Spleen (tissue), 11 donors: ENCODE measurements around the gene MLF2. TPM values are rescaled to one million over a fixed set of nuclear protein-coding genes. Genes with fewer than 3 reads are reported as not detected.
A peak's percentile ranks its signal among the peaks of the same experiment; 100 is the strongest.

Experiments
- DNase-seq: peaks from one replicate; pipeline ENCODE4 v3.0.0-alpha.2; 2020
- H3K27ac ChIP-seq, 8 donors: fragments of 200-600 bp; sonication (generic) in 7 of 8; 1 replicate in 4 of 8; 2 replicates in 4 of 8; pipeline versions ENCODE4 v1.5.0 to v1.8.0; 2016 to 2021; ENCODE audit warnings: inconsistent platforms in 4 of 8, mild to moderate bottlenecking in 4 of 8, moderate library complexity in 1 of 8
- H3K27me3 ChIP-seq, 7 donors: fragments of 200-600 bp; sonication (generic) in 6 of 7; replicated peaks in 1 of 7; 1 replicate in 4 of 7; 2 replicates in 3 of 7; pipeline versions ENCODE4 v1.5.0 to v1.8.0; 2016 to 2021; ENCODE audit warnings: inconsistent platforms in 3 of 7, mild to moderate bottlenecking in 1 of 7
- H3K36me3 ChIP-seq, 6 donors: fragments of 200-600 bp; sonication (generic) in 5 of 6; 1 replicate in 4 of 6; 2 replicates in 2 of 6; pipeline versions ENCODE4 v1.5.0 to v1.8.0; 2016 to 2021; ENCODE audit warnings: inconsistent platforms in 2 of 6
- H3K4me1 ChIP-seq, 6 donors: fragments of 200-600 bp; sonication (generic) in 5 of 6; 1 replicate in 3 of 6; 2 replicates in 3 of 6; pipeline versions ENCODE4 v1.5.0 to v1.8.0; 2016 to 2021; ENCODE audit warnings: inconsistent platforms in 3 of 6
- H3K4me3 ChIP-seq, 8 donors: fragments of 200-600 bp; sonication (generic) in 7 of 8; 1 replicate in 4 of 8; 2 replicates in 4 of 8; pipeline versions ENCODE4 v1.5.0 to v1.8.0; 2016 to 2021; ENCODE audit warnings: inconsistent platforms in 4 of 8, mild to moderate bottlenecking in 4 of 8, moderate library complexity in 2 of 8
- H3K9me3 ChIP-seq, 8 donors: fragments of 200-600 bp; sonication (generic) in 7 of 8; 1 replicate in 4 of 8; 2 replicates in 4 of 8; pipeline versions ENCODE4 v1.5.0 to v1.8.0; 2016 to 2021; ENCODE audit warnings: inconsistent platforms in 4 of 8
- POLR2A ChIP-seq, 3 donors: fragments of 450-650 bp; IDR thresholded peaks; one replicate each; pipeline ENCODE4 v1.5.1; 2017; ENCODE audit warnings: antibody characterized with exemption in 3 of 3, mild to moderate bottlenecking in 1 of 3
- POLR2AphosphoS5 ChIP-seq, 3 donors: sonication (generic); formaldehyde crosslinking; IDR thresholded peaks; one replicate each; pipeline ENCODE4 v1.5.1; 2017; ENCODE audit warnings: antibody characterized with exemption in 3 of 3
- WGBS, 5 donors: extraction: QIAGEN DNeasy Blood & Tissue Kit in 3 of 5; methylation state at CpG; one replicate each; pipeline versions ENCODE4 v1.1.5 to v1.1.7; 2013 to 2018; 5-methylcytosine and 5-hydroxymethylcytosine counted together
- intact Hi-C: fragments of 100-400 bp; cut with DNase I; formaldehyde crosslinking; loops from one replicate; pipeline ENCODE4 v1.15.0; 2023; ENCODE audit warnings: low total_unique reads
- polyA plus RNA-seq, 3 donors: library from polyadenylated mRNA; stranded (reverse); fragments of 200-250 nt; gene quantifications; one replicate each; pipeline ENCODE4 v1.2.1, GENCODE V29; 2013
- total RNA-seq, 7 donors: library from RNA; depleted of rRNA in 3 of 7; stranded (reverse); fragments of >200 nt in 3 of 7; fragmentation: NEBNext Ultra II Directional in 4 of 7; extraction: Animal tissue kit (Norgen Biotek cat#: 25700) in 4 of 7; gene quantifications; one replicate each; pipeline versions ENCODE4 v1.1.0 to v1.2.1, GENCODE V29; 2016 to 2021
- TF ChIP-seq, protein P1 (sequence below), 11 experiments: fragments of 200-600 bp in 7 of 11; fragments of 450-650 bp in 4 of 11; sonication (generic) in 4 of 11; IDR thresholded peaks in 8 of 11; conservative IDR thresholded peaks in 3 of 11; 1 replicate in 7 of 11; 2 replicates in 4 of 11; pipeline versions ENCODE4 v1.4.0 to v1.8.0; 2016 to 2021; ENCODE audit warnings: antibody characterized with exemption in 11 of 11, inconsistent platforms in 4 of 11, mild to moderate bottlenecking in 1 of 11
- donor health status: healthy with polysubstance abuse.
- donor health status: DM: no; HTN: no; CAD: no; lungs with moderate emphysema.
- donor health status: DM: no; HTN: no; CAD: no.
- donor health status: Bipolar disorder and iron deficiency.
- donor health status: healthy.
- donor health status: DM: no; HTN: no; CAD: no.
- donor health status: DM: yes; HTN: yes; CAD: no.

Gene MLF2
- total and polyA plus RNA-seq, 10 donors: 78.0 to 123 (median 104) TPM

DNA sequence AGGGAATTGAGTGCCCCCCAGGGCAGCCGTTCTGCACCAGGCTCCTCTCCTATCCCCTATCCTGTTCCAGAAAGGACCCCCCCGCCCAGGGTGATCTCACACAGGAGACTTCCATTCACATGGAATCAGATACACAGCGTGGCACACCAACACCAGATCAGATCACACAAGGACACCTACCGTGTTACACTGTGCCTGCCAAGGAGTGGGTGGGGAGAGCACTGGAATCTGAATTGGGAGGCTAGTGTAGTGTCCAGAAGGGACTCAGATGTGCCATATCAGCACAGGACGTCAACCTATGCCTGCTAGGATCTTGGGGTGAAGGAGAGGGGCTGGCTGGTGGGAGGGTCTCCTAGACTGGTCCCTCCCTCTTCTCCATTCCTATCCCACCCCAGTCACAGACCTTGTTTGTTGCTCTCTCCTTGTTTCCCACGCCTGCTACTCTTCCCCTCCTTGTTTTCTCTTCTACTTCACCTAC lies 15.5 kb upstream of the MLF2 start:
- no peaks in the 10 kb centered on the region for H3K9me3 ChIP-seq
- intact Hi-C loops: no loop called here
- TF ChIP-seq, protein P1, sequence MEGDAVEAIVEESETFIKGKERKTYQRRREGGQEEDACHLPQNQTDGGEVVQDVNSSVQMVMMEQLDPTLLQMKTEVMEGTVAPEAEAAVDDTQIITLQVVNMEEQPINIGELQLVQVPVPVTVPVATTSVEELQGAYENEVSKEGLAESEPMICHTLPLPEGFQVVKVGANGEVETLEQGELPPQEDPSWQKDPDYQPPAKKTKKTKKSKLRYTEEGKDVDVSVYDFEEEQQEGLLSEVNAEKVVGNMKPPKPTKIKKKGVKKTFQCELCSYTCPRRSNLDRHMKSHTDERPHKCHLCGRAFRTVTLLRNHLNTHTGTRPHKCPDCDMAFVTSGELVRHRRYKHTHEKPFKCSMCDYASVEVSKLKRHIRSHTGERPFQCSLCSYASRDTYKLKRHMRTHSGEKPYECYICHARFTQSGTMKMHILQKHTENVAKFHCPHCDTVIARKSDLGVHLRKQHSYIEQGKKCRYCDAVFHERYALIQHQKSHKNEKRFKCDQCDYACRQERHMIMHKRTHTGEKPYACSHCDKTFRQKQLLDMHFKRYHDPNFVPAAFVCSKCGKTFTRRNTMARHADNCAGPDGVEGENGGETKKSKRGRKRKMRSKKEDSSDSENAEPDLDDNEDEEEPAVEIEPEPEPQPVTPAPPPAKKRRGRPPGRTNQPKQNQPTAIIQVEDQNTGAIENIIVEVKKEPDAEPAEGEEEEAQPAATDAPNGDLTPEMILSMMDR (IDR thresholded peaks at IDR 0.05 in 8 of 11, conservative IDR thresholded peaks at IDR 0.05 in 3 of 11): no peak
- no peak for TF ChIP-seq POLR2AphosphoS5 (IDR thresholded peaks at IDR 0.05)
- TF ChIP-seq POLR2A (IDR thresholded peaks at IDR 0.05): no peak
- H3K4me3 ChIP-seq: peak overlapping the region in 4 of 8 donors; percentile 58 to 80 (median 67)
- peak overlapping the region in 2 of 8 donors; percentile 27 to 86 for H3K27ac ChIP-seq
- no peak for DNase-seq
- H3K4me1 ChIP-seq: peaks cover 9 to 94% (median 75%) of the 10 kb centered on the region in 6 donors
- H3K27me3 ChIP-seq: peaks cover 0 to 84% (median 21%) of the 10 kb centered on the region in 7 donors
- peaks cover 0 to 21% (median 0%) of the 10 kb centered on the region in 6 donors for H3K36me3 ChIP-seq
- 67 to 77% (median 71%) methylated on average over 6 of the region's 6 CpGs for WGBS, 5 donors

DNA sequence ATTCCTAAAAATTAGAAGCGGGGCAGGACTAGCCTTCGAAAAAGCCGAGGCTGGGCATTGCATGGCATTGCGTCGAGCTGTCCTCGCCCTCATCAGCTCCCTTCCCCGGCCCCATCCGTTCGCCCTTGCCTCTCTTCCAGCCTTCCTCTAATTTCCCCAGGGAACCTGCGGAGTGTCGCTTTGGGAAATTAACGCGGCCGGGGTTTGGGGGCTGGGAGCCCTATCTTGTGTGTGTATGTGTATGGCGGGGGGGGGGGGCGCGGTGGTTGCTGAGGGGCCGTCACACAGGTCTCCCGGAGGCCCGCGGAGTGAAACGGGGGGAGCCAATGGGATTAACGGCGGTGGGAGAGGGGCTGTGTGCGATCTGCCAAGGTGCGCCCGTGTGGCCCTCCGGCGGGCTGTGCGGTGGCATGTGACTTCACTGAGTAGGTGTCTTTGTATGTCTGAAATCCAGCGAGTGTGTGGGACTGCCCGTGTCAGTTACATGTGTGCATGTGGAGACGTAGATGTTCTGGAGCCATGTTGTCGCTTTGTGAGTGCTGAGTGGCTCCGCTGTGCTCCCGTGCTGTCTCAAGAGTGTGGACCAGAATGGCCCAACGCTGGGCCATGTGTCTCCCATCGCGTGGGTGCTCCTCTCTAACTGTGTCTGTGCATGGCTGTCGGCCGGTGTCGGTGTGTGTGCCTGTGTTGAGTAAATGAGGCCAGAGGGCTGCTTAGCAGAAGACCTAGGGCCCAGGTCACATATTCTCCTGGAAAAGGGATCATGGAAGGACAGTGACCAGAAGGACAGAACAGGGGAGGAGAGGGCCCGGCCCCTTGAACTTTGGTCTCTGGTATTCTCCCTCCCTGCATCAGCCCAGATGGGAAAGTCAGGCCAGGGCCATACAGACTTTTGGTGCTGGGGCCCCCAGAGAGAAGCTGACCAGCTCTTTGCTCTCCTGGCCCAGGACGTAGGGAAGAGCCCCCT lies 14.7 kb upstream of the MLF2 start:
- Histone ChIP-seq H3K27me3 (peaks cover 0 to 76% (median 12%) of the 10 kb centered on the region in 7 donors), H3K27ac (peak overlapping the region; percentile 5 to 91 (median 82)), H3K4me1 (peaks cover 9 to 86% (median 68%) of the 10 kb centered on the region in 6 donors), H3K4me3 (peak overlapping the region; percentile 46 to 80 (median 57)), H3K36me3 (peaks cover 0 to 21% (median 0%) of the 10 kb centered on the region in 6 donors), H3K9me3 (no peaks in the 10 kb centered on the region)
- TF ChIP-seq POLR2AphosphoS5 (IDR thresholded peaks at IDR 0.05) (no peak), POLR2A (IDR thresholded peaks at IDR 0.05) (no peak)
- TF ChIP-seq, protein P1 (IDR thresholded peaks at IDR 0.05 in 8 of 11, conservative IDR thresholded peaks at IDR 0.05 in 3 of 11): no peak
- DNase-seq: no peak
- intact Hi-C loops: no loop called here
- 29 to 33% (median 32%) methylated on average over 35 to 44 of the region's 44 CpGs for WGBS, 5 donors

DNA sequence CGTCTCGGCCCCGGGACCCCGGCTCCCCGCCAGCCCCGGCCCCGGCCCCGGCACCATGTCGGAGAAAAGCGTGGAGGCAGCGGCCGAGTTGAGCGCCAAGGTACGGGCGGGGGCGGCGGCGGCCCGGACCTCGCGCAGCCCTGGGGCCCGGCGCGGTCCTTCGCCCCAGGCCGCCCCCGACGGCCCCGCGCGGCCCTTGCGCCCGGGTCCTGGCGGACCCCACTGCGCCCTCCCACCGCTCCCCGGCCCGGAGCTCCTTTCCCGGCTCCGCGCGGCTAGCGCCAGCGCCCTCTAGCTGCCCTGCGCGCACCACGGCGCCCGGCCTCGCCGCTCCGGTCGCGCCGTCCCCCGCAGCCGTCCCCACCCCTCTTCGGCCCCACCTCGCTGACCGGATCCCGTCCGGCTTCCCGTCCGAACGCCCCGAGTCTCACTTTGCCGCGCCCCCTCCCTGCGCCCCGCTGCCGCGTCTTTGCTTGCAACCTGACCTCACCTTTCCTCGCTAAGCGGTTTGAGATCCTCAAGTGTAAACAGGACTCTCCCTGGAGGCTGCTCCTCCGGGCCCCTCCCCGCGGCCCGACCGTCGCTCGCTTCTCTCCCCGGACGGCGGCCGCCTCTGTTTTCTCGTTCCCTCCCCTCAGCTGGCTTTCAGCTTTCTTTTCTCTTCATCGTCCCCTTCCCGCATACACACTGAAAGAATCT lies 13.9 kb upstream of the MLF2 start:
- TF ChIP-seq POLR2AphosphoS5 (IDR thresholded peaks at IDR 0.05) (peak; percentile 7 to 67 (median 63)), POLR2A (IDR thresholded peaks at IDR 0.05) (no peak)
- TF ChIP-seq, protein P1 (IDR thresholded peaks at IDR 0.05 in 8 of 11, conservative IDR thresholded peaks at IDR 0.05 in 3 of 11): peak in 10 of 11 experiments; percentile 45 to 88 (median 81)
- H3K27me3 ChIP-seq: peaks cover 0 to 70% (median 11%) of the 10 kb centered on the region in 7 donors

More for the DNA sequence above, 13.9 kb upstream of the MLF2 start:
- intact Hi-C loops: no loop called here
- Histone ChIP-seq H3K4me3 (peak overlapping the region; percentile 46 to 80 (median 57)), H3K9me3 (no peaks in the 10 kb centered on the region), H3K36me3 (peaks cover 0 to 21% (median 0%) of the 10 kb centered on the region in 6 donors), H3K4me1 (peaks cover 9 to 78% (median 60%) of the 10 kb centered on the region in 6 donors), H3K27ac (peak overlapping the region; percentile 35 to 91 (median 82))
- 0 to 1% (median 1%) methylated on average over 43 to 88 of the region's 88 CpGs for WGBS, 5 donors
- DNase-seq: peak; percentile 94
